GM12801 (cell line): ENCODE measurements around the gene PCNT.

Experiments used
- CTCF ChIP-seq: IDR thresholded peaks from one replicate; pipeline ENCODE4 v1.5.1; 2011; ENCODE audit warnings: control low read depth; ENCODE audit not compliant: insufficient read length; ENCODE audit errors: extremely low read depth

Gene PCNT

DNA sequence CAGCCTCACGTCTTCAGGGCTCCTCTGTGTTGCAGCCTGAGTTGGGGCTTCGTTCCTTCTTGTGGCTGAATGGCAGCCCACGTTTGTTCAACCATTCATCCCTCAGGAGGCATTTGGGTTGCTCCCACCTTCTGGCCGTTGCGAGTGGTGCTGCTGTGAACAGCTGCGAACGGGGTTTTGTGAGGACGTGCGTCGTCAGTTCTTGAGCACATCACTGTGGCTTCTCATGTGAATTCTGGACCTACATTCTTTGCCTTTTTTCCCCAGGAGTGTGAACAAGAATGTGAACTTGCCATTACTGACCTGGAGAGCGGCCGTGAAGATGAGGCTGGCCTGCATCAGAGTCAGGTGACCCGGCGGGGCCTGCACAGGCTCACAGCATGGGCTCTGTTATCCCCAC is 21.9 kb downstream of the PCNT start:
- TF ChIP-seq CTCF = no peak

DNA sequence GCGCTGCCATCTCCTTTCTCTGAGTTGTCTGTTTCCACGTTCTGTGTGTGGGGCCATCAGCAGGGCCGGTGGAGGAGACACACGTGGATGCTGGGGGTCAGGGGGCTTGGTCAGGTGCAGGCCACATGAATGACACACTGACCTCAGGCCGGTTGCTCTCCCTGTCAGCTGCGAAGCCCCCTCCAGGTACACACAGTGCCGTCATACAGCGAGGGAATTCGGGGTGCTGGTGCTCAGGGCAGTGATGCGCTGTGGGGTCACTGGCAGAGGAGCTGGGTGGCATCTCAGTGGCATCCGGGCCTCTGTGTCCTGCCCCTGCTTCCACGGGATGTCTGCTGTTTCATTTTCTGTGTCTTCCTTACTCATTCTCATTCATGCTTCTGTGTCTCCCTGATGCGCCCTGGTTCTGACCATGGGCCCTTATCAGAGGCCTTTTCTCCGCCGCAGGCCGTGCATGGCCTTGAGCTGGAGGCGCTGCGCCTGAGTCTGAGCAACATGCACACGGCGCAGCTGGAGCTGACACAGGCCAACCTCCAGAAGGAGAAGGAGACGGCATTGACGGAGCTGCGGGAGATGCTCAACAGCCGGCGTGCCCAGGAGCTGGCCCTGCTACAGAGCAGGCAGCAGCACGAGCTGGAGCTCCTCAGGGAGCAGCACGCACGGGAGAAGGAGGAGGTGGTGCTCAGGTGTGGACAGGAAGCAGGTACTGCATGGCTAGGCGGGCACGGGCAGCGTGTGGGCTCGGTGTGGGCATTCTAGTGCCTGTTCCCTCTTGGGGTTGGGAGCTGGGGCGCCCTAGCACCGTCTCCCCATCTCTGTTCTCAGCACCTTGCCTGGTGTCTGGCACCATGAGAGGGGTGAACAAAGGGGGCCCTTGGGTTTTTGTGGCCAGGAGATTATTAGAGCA is 22.6 kb downstream of the PCNT start:
- TF ChIP-seq CTCF = no peak

DNA sequence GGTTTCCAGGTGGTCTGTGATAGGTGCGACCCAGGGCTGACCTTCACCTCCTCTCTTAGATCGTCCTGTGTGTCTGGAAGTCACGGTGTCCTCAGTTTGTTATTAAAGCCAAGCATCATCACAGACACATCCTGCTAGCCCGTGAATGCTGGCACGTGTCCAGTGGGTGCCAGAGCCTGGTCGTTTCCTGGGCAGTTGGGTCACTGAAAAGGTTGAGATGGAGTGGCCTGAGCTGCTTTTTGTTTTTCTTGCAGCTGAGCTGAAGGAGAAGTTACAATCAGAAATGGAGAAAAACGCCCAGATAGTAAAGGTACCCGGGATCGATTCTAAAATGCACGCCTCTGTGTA is 23.2 kb downstream of the PCNT start:
- no peak for TF ChIP-seq CTCF

GRCh38 chr21:46347791-46348381 is 23.9 kb downstream of the PCNT start:
- no peak for TF ChIP-seq CTCF

DNA sequence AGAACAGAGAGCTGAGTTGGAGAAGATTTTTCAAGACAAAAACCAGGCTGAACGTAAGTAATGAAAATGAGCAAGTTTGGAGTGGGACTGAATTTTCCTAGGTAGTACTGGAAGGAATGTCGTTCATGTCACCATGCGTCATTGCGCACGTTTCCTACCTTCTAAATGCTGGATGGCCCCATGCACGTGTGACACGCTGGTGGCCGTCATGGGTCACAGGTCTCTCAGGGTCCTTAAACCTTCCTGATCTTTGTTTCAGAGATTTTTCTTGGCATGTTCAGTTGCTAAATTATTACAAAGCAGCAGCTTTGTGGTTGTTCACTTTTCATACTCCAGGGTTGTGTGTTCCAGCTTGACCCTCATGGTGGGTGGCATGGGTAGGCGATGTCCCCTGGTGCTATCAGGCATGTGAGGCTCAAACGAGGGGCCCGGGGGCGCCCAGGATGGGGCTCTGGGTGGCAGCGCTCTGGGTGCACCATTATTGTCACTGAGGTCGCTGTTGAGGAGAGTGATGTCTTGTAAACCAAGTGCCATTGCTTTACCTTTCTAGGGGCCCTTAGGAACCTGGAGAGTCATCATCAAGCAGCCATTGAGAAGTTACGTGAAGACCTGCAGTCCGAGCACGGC is 25.3 kb downstream of the PCNT start:
- no peak for TF ChIP-seq CTCF

DNA sequence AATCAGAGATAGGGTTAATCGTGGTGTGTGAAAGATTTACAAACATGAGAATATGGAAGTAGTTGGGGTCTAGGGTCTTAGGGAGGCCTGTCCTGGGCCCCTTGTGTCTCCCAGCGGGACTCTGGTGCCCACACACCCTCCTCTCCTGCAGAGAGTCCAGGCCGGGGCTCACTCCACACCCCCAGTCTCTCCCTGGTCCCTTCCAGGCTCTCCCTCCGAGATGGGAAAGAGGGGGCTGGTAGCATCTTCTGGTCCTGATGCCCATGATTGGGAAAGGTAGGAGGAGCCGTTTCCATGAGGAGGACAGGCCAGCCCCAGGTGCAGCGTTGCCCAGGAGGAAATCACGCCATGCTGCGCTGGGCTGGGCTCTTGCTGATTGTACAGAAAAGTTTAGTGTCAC is 26.6 kb downstream of the PCNT start:
- TF ChIP-seq CTCF = no peak

DNA sequence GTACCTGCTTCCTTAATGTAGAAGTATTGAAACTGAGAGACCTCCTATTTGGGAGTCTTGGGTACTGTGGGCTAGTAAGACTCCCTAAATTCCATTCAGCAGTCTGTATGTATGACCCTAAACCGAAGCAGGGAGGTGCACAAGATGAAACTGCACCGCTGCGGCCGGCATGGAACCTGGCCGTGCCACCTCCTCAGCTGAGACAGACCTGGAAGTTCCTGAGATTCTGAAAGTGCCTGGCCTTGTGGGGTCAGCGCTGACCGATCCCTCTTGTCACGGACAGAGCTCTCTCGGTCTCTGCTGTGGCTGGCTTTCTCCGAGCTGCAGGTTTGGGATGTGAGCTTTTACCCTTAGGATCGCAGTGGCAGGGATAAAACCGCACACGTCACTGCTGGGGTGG is 27.0 kb downstream of the PCNT start:
- no peak for TF ChIP-seq CTCF
